SKM-1 treated with dmso at 0.1 percent for 144 hours (cell line): ENCODE data around the gene KIAA1217.

Experiments used
- DNase-seq: peaks from one replicate; lab custom pipeline; 2025; ENCODE audit not compliant: unreplicated experiment; lab: John Stamatoyannopoulos, UW

Gene KIAA1217

GRCh38 chr10:24394461-24395190 is 185.7 kb downstream of the KIAA1217 start:
- DNase-seq = no peak

GRCh38 chr10:24396396-24396795 is 187.5 kb downstream of the KIAA1217 start:
- DNase-seq = no peak

GRCh38 chr10:24397662-24398061 is 188.7 kb downstream of the KIAA1217 start:
- no peak for DNase-seq

DNA sequence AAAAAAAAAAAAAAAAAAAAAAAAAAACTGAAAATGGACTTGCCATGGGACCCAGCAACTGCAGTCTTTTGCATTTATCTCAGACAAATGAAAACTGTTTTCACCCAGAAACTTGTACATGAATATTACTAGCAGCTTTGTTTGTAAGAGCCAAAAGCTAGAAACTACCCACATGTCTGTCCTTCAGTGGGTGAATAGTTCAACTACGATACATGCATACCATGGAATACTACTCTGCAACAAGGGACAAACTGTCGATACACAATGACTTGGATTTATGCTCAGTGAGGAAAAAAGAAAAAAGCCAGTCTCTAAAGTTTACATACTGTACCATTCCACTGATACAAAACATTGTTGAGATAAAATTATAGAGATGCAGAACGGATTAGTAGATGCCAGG is 195.6 kb downstream of the KIAA1217 start:
- no peak for DNase-seq

DNA sequence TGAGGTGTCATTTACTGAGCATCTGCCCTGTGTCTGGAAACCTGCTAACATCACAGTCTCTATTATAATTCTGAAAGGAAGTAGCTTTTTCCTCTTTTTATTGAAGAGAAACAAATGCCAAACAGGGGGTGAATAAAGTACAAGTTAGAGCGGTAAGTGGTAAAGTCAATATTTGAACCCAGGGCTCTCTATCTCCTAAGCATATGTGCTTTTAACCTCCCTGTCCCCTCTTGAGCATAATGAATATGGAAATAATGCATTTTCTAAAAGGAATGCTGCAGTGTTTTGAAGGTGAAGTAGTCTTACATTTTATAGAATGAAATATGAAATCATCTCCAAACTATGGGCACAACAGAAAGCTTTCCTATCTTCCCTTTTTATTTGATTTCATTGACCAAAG is 196.7 kb downstream of the KIAA1217 start:
- DNase-seq = no peak

DNA sequence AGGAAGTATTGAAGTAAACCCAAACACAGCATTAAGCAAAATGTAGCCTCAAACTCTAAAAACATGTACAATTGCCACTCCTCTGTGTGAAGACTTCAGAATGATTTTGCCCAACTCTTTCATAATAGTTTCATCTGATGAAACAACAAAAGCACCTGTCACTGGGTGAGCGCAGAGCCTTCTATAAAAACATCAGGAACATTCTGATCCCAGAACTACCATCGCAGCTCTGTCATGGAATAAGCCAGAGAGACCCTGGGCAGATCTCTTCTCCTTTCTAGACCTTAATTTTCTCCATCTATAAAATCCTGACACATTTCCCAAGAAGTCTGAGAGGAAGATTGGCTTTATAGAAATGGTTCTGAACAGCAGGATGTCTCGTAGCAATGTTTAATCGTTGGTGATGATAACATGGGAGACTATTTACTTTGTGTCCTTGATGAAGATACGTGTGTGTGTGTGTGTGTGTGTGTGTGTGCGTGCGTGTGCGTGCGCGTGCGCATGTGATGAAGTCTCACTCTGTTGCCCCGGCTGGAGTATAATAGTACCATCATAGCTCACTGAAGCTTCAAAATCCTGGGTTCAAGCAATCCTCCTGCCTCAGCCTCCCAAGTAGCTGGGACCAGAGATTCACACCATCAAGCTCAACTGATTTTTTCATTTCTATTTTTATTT is 198.0 kb downstream of the KIAA1217 start:
- DNase-seq = no peak

DNA sequence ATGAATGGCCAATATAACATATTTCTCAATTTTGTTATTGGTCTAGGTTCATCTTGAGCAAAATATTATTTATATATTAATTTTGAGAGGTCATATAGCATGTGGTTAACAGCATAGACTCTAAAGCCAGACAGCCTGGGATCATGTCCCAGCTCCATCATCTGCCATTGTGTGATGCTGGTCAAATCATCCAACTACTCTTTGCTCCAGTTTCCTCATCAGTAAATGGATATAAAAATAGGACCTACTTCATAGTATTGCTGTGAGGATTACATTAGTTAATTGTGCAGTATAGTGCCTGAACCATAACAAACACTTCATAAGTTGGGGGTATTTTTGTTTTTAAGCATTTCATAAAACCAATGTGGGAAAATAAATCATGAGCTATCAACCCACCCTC is 199.0 kb downstream of the KIAA1217 start:
- no peak for DNase-seq

- DNase-seq = no peak
Observed at GRCh38 chr10:24408365-24408764, 199.4 kb downstream of the KIAA1217 start.

- DNase-seq = peak; percentile 0
Observed at GRCh38 chr10:24414597-24414996, 205.7 kb downstream of the KIAA1217 start.

DNA sequence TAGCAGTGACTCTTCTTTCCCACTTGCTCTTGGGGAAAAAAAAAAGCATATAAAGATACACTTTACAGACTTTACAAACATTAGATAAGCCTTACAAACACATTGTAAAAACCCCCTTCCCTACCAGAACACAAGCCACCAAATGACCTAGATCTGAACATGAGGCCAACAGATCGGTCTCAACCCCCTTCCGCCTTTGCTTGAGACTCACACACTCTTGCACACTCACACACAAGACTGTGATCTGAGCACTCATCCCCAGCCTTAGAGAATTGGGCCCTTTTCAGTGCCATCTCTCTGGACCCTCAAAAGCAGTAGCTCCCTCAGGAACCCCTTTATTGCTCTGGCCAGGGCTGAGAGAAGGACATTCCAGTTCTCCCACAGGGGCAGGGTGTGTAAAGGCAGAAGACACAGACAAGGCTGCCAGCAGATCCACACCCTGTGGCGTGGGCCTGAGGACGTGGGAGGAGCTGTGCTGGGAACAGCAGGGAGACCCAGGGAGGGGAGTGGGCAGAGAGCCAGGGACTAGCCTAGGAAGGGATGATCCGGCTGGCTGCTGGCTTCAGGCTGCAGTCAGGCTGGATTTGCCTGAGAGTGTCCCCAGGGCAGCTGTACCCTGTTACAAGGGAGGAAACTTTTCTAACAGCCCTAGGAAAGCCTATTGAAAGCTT is 206.7 kb downstream of the KIAA1217 start:
- DNase-seq = no peak

- DNase-seq = no peak
Observed at GRCh38 chr10:24416248-24416647, 207.3 kb downstream of the KIAA1217 start.

DNA sequence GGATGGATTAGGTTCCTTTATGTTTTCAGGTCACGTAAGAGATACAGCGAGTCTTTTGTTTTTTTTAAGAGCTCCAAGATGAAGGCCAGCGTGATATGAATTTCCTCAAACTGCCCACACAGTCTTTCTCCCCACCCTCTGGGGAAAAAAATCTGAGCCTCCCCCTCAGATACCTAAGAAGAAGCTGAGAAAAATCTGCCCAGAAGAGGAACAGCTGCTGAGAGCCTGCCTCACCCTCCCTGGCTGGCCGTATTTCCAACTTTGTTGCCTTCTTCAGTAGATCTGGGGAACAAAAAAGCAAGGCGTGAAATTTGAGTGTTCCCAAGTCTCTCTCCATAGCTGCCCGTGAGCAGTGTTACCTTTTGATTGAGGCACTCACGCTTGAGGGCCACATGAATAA is 208.1 kb downstream of the KIAA1217 start:
- DNase-seq = no peak

- no peak for DNase-seq
Observed at GRCh38 chr10:24418532-24418931, 209.6 kb downstream of the KIAA1217 start.

- no peak for DNase-seq
Observed at GRCh38 chr10:24419066-24419465, 210.1 kb downstream of the KIAA1217 start.

GRCh38 chr10:24425151-24425550 is 216.2 kb downstream of the KIAA1217 start:
- DNase-seq = no peak

- DNase-seq = no peak
Observed at GRCh38 chr10:24427678-24428409, 218.9 kb downstream of the KIAA1217 start.

DNA sequence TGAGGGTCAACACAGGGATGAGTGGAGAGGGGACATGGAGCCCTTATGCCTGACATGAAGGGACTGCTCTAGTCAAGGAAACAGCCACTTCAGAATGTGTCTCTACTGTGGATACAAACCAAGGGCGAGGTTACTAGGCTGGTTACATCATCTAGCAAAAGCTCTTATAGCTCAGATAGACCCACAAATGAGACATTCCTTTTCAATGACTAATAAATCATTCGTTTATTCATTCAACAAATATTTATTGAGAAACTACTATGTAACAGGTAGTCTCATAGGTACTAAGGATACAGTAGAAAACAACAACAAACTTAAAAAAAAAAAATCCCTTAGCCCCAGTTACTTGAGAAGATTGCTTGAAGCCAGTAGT is 219.5 kb downstream of the KIAA1217 start:
- DNase-seq = no peak

GRCh38 chr10:24430591-24430990 is 221.7 kb downstream of the KIAA1217 start:
- no peak for DNase-seq

DNA sequence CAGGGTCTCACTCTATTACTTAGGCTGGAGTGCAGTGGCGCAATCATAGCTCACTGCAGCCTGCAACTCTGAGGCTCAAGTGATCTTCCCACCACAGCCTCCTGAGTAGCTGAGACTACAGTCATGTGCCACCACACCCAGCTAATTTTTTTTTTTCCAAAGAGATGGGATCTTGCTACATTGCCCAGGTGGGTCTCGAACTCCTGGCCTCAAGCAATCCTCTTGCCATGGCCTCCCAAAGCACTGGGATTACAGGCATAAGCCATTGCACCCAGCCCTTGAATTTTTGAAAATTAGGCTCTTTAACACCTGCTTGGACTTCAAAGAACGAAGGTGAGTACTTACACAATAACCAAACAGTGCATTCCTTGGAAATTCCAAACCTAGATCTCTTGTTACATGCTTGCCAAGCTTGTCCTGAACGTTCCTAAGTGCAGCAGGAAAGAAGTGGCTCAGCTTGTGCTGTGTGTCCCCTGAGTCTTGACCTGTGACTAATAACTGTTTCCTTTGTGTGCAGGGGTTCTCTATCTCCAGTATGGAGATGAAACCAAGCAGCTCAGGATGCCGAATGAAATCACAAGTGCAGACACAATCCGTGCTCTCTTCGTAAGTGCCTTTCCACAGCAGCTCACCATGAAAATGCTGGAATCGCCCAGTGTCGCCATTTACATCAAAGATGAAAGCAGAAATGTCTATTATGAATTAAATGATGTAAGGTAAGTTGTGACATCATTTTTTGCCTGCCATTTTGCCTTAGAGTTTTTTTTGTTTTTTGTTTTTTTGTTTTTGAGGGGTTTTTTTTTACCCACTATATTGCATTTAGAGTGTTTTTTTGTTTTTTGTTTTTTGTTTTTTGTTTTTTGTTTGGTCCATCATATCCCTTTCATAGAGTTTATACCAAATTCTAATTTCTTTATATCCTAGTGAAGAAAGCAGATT is 223.8 kb downstream of the KIAA1217 start:
- no peak for DNase-seq

- DNase-seq = no peak
Observed at GRCh38 chr10:24433705-24434104, 224.8 kb downstream of the KIAA1217 start.
